Keratinocyte (primary cell): ENCODE measurements around the gene ZNF784. TPM values are rescaled to one million over a fixed set of nuclear protein-coding genes. Genes with fewer than 3 reads are reported as not detected.

ENCODE experiments used
- DNase-seq: peaks from one replicate; pipeline ENCODE4 v3.0.0-alpha.2; 2011; ENCODE audit warnings: low read depth, missing footprints, low spot score
- FAIRE-seq: peaks from 2 replicates; lab custom pipeline; 2011; peaks lifted over from hg19 to GRCh38; lab: Jason Lieb, UNC
- H2AFZ ChIP-seq: 2 replicates; pipeline ENCODE4 v1.6.0; 2012; ENCODE audit warnings: low read length, control low read depth, inconsistent platforms; ENCODE audit not compliant: control insufficient read depth
- H3K27ac ChIP-seq: 2 replicates; pipeline ENCODE4 v1.5.1; 2011; ENCODE audit warnings: low read length; ENCODE audit not compliant: control insufficient read depth, insufficient read depth
- H3K27me3 ChIP-seq: 3 replicates; pipeline ENCODE4 v1.6.0; 2011; ENCODE audit warnings: low read length; ENCODE audit not compliant: control insufficient read depth, insufficient read depth; ENCODE audit errors: extremely low read depth
- H3K36me3 ChIP-seq, 2 experiments: 2 replicates in 1 of 2; 3 replicates in 1 of 2; pipeline ENCODE4 v1.5.1; 2011; ENCODE audit warnings: low read length in 2 of 2, mild to moderate bottlenecking in 1 of 2; ENCODE audit not compliant: control insufficient read depth in 2 of 2, insufficient read depth in 2 of 2; ENCODE audit errors: extremely low read depth in 1 of 2
- H3K4me1 ChIP-seq: 3 replicates; pipeline ENCODE4 v1.5.1; 2011; ENCODE audit warnings: low read length; ENCODE audit not compliant: control insufficient read depth, insufficient read depth; ENCODE audit errors: extremely low read depth
- H3K4me2 ChIP-seq: 3 replicates; pipeline ENCODE4 v1.6.0; 2011; ENCODE audit warnings: low read depth, low read length; ENCODE audit not compliant: control insufficient read depth, insufficient read depth; ENCODE audit errors: extremely low read depth
- H3K4me3 ChIP-seq, 3 experiments: fragments of 200-600 bp in 1 of 3; sonication (generic) in 1 of 3; 2 replicates in 2 of 3; 3 replicates in 1 of 3; pipeline ENCODE4 v1.5.1; 2011 to 2016; ENCODE audit warnings: low read length in 3 of 3, mild to moderate bottlenecking in 3 of 3, control low read depth in 2 of 3, inconsistent platforms in 1 of 3, low read depth in 1 of 3, mixed read lengths in 1 of 3, mixed run types in 1 of 3, moderate library complexity in 1 of 3; ENCODE audit not compliant: control insufficient read depth in 2 of 3, insufficient read depth in 2 of 3; ENCODE audit errors: extremely low read depth in 1 of 3
- H3K79me2 ChIP-seq: 2 replicates; pipeline ENCODE4 v1.6.0; 2012; ENCODE audit warnings: low read length; ENCODE audit not compliant: control insufficient read depth, insufficient read depth
- H3K9ac ChIP-seq: 3 replicates; pipeline ENCODE4 v1.6.0; 2011; ENCODE audit warnings: low read length; ENCODE audit not compliant: control insufficient read depth, insufficient read depth; ENCODE audit errors: extremely low read depth
- H3K9me1 ChIP-seq: 3 replicates; pipeline ENCODE4 v1.6.0; 2011; ENCODE audit warnings: low read length; ENCODE audit not compliant: control insufficient read depth, insufficient read depth; ENCODE audit errors: extremely low read depth
- H3K9me3 ChIP-seq: 2 replicates; pipeline ENCODE4 v1.5.1; 2012; ENCODE audit warnings: low read depth, low read length; ENCODE audit not compliant: control insufficient read depth
- H4K20me1 ChIP-seq: 3 replicates; pipeline ENCODE4 v1.6.0; 2011; ENCODE audit warnings: low read length; ENCODE audit not compliant: control insufficient read depth, insufficient read depth; ENCODE audit errors: extremely low read depth
- EZH2 ChIP-seq: IDR thresholded peaks from one replicate; pipeline ENCODE4 v1.6.1; 2012; ENCODE audit warnings: inconsistent platforms, mild to moderate bottlenecking, low read length, moderate library complexity
- dilution Hi-C: fragments of 300-500 bp; cut with MboI; formaldehyde crosslinking; loops from one replicate; pipeline ENCODE4 v1.7.0; 2020; ENCODE audit warnings: low sequenced_read_pairs; ENCODE audit not compliant: extremely low pct_ligation_motif_present
- polyA plus RNA-seq, 5 experiments: library from polyadenylated mRNA; depleted of rRNA in 3 of 5; stranded (reverse) in 3 of 5; stranded (forward) in 1 of 5; unstranded in 1 of 5; fragments of >200 nt; gene quantifications; 1 replicate in 1 of 5; 2 replicates in 3 of 5; 3 replicates in 1 of 5; pipeline versions ENCODE4 v1.2.1 to v1.2.3, GENCODE V29; 2011 to 2012; ENCODE audit warnings: missing spikeins in 2 of 5, low read depth in 1 of 5, low replicate concordance in 1 of 5
- TF ChIP-seq, protein P1 (sequence below), 3 experiments: IDR thresholded peaks in 1 of 3; conservative IDR thresholded peaks in 1 of 3; optimal IDR thresholded peaks in 1 of 3; 2 replicates in 2 of 3; 3 replicates in 1 of 3; pipeline versions ENCODE3 to v1.5.1; 2011; ENCODE audit warnings: low read length in 3 of 3, mild to moderate bottlenecking in 3 of 3, moderate library complexity in 2 of 3, control low read depth in 1 of 3, inconsistent platforms in 1 of 3; ENCODE audit not compliant: insufficient read depth in 2 of 3; ENCODE audit errors: extremely low read depth in 1 of 3

Gene ZNF784
- polyA plus RNA-seq, 1 donor (not counting 4 experiments of a cell fraction or from before 2014, with no cell fraction given), result 2.1 TPM

DNA sequence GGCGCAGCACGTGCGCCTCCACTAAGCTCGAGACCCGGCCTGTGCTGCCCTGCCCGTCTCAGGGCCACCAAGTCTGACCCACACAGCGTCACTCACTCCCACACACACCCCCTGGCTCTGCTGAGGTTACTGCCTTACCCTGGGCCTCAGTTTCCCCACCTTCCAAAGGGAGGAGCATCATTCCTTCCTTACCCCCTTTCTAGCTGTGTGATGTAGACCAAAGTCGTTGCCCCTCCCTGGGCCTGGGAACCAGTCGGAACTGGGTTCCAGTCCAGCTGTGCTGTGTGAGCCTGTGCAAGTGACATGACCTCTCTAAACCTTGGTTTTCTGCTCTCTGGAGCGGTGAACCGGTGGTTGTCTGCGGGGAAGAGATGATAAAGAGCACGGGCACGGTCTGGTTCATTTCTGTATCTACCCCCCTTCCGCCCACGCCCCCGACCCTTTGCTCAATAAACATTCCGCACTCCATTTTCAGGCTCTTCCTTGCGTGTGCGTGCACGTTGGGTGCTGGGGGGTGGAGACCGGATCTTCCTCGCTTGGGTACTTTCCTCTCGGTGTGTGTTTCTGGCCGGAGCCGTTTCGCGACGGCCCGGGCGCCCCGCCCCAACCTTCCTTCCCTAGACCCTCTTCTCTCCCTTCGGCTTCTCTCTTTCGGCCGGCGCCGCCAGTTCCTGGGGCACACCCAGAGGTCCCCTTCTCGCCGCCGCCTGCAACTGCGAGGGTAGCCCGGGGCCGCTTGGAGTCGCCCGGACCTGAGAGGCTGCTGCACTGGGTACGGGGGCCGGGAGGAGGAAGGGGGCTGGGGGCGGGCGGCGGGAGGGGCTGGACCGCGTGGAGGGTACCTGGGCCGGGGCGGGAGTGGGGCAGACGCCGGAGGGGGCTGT, 18.9 kb upstream of the ZNF784 start, which contains the start of gene ZNF581:
Gene ZNF581, plus strand, starts transcription at position 647 of the 884 bp plus-strand sequence. CDS start 923 bp downstream, outside the sequence.
- dilution Hi-C loops, result no loop called here
- Histone ChIP-seq H3K27me3 (no peaks in the 10 kb centered on the region), H3K4me3 (peak within 1 kb of the TSS; percentile 74 to 92 (median 90)), H3K36me3 (peaks cover 8 to 16% of the 10 kb centered on the region in 2 experiments), H3K9me1 (no peaks in the 10 kb centered on the region), H3K9ac (peak within 1 kb of the TSS; percentile 88), H4K20me1 (no peaks in the 10 kb centered on the region), H2AFZ (peak within 1 kb of the TSS; percentile 49), H3K27ac (peak within 1 kb of the TSS; percentile 64), H3K4me1 (peaks cover 37% of the 10 kb centered on the region), H3K4me2 (peak within 1 kb of the TSS; percentile 90), H3K9me3 (no peaks in the 10 kb centered on the region), H3K79me2 (peaks cover 37% of the 10 kb centered on the region)
- no peak for TF ChIP-seq EZH2
- TF ChIP-seq, protein P1, sequence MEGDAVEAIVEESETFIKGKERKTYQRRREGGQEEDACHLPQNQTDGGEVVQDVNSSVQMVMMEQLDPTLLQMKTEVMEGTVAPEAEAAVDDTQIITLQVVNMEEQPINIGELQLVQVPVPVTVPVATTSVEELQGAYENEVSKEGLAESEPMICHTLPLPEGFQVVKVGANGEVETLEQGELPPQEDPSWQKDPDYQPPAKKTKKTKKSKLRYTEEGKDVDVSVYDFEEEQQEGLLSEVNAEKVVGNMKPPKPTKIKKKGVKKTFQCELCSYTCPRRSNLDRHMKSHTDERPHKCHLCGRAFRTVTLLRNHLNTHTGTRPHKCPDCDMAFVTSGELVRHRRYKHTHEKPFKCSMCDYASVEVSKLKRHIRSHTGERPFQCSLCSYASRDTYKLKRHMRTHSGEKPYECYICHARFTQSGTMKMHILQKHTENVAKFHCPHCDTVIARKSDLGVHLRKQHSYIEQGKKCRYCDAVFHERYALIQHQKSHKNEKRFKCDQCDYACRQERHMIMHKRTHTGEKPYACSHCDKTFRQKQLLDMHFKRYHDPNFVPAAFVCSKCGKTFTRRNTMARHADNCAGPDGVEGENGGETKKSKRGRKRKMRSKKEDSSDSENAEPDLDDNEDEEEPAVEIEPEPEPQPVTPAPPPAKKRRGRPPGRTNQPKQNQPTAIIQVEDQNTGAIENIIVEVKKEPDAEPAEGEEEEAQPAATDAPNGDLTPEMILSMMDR (optimal IDR thresholded peaks at IDR 0.05 in 1 of 3, IDR thresholded peaks at IDR 0.05 in 1 of 3, conservative IDR thresholded peaks at IDR 0.05 in 1 of 3; ENCODE audit: extremely low read depth in 1 of 3, insufficient read depth in 2 of 3, low read length in 3 of 3), result no peak
- FAIRE-seq (peak; percentile 74), DNase-seq (no peak)

DNA sequence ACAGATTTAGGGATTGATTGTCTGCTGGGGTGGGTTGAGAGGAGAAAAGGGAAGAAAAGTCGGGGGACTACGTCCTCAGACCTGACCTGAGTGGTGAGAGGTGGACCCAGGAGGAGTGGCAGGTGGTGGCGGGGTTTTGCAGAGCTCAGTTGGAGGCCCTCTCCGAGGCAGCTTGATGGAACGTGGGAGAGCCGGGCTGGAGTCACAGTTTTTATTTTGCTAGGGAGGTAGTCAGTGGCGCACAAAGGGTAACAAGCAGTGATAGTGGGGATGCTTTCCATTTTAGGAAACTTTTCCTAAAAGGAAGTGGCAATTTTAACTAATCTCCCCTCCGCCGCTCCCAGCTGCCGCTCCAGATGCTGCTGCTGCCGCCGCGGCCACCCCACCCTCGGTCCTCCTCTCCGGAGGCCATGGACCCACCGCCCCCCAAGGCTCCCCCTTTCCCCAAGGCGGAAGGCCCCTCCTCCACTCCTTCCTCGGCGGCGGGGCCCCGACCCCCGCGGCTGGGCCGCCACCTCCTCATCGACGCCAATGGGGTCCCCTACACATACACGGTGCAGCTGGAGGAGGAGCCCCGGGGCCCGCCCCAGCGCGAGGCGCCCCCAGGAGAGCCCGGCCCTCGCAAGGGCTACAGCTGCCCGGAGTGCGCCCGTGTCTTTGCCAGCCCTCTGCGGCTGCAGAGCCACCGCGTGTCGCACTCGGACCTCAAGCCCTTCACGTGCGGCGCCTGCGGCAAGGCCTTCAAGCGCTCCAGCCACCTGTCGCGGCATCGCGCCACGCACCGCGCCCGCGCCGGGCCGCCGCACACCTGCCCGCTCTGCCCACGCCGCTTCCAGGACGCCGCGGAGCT, 18.0 kb upstream of the ZNF784 start:
- Histone ChIP-seq H3K9ac (peak overlapping the region; percentile 88), H4K20me1 (no peaks in the 10 kb centered on the region), H2AFZ (no peak overlapping the region), H3K27me3 (no peaks in the 10 kb centered on the region), H3K9me1 (no peaks in the 10 kb centered on the region), H3K4me3 (peak overlapping the region; percentile 74 to 92 (median 90)), H3K27ac (peak overlapping the region; percentile 45), H3K4me2 (peak overlapping the region; percentile 90), H3K4me1 (peaks cover 33% of the 10 kb centered on the region), H3K79me2 (peaks cover 44% of the 10 kb centered on the region), H3K9me3 (no peaks in the 10 kb centered on the region), H3K36me3 (peaks cover 8 to 16% of the 10 kb centered on the region in 2 experiments)
- DNase-seq (no peak), FAIRE-seq (no peak)
- dilution Hi-C loops, result no loop called here
- no peak for TF ChIP-seq EZH2
- TF ChIP-seq, protein P1 (optimal IDR thresholded peaks at IDR 0.05 in 1 of 3, IDR thresholded peaks at IDR 0.05 in 1 of 3, conservative IDR thresholded peaks at IDR 0.05 in 1 of 3; ENCODE audit: extremely low read depth in 1 of 3, insufficient read depth in 2 of 3, low read length in 3 of 3), result no peak
